Erythroblast (primary cell): ENCODE measurements around the gene ANKRD13B.

ENCODE experiments used
- GATA1 ChIP-seq: IDR thresholded peaks from 2 replicates; pipeline ENCODE4 v1.6.1; 2011; ENCODE audit warnings: low read depth, mild to moderate bottlenecking, control low read depth, low read length, moderate library complexity
- POLR2A ChIP-seq: IDR thresholded peaks from 2 replicates; pipeline ENCODE4 v1.6.1; 2011; ENCODE audit warnings: mild to moderate bottlenecking, low read length

- no peak for TF ChIP-seq POLR2A
- no peak for TF ChIP-seq GATA1
These were observed 15.9 kb upstream of the ANKRD13B start for GRCh38 chr17:29577001-29577370.
